H1 (cell line): ENCODE measurements around the gene ZSWIM4. TPM values are rescaled to one million over a fixed set of nuclear protein-coding genes. Genes with fewer than 3 reads are reported as not detected.

Experiments used
- PHF8 ChIP-seq: fragments of 200-600 bp; sonication (generic); conservative IDR thresholded peaks from 2 replicates; pipeline ENCODE4 v1.7.1; 2012; ENCODE audit warnings: low read depth, mild to moderate bottlenecking, inconsistent platforms, low read length, moderate library complexity
- polyA plus RNA-seq, 7 experiments: library from polyadenylated mRNA; depleted of rRNA in 3 of 7; stranded (reverse) in 5 of 7; unstranded in 2 of 7; fragments of >200 nt in 5 of 7; fragments of 200-250 nt in 2 of 7; gene quantifications; 1 replicate in 5 of 7; 2 replicates in 1 of 7; 4 replicates in 1 of 7; pipeline versions ENCODE4 v1.2.1 to v1.2.3, GENCODE V29; 2011 to 2013; ENCODE audit warnings: missing spikeins in 2 of 7, mixed read lengths in 2 of 7
- total RNA-seq: library from RNA; stranded (reverse); fragmentation: NEBNext Ultra II Directional; extraction: Animal tissue kit (Norgen Biotek cat#: 25700); gene quantifications from 2 replicates; pipeline ENCODE4 v1.2.1, GENCODE V29; 2021

Gene ZSWIM4
- total and polyA plus RNA-seq, 2 of the 8 experiments (the other 6 are each of a cell fraction or from before 2014, with no cell fraction given) = 12.2 to 31.1 TPM

GRCh38 chr19:13848798-13849676, 53.8 kb downstream of the ZSWIM4 start (continued):
- no peak for TF ChIP-seq PHF8
